ENCODE measurements around the gene LEFTY2.
"Not testable (repeated sequence)": the region's sequence is repeated elsewhere in the genome, so short reads cannot be mapped to it uniquely, and the experiment has no call there.

The LEFTY2 gene

GRCh38 chr1:225950905-225951497 lies 10.0 kb upstream of the LEFTY2 start:
- no peak for FAIRE-seq

GRCh38 chr1:225949041-225949440 lies 8.0 kb upstream of the LEFTY2 start:
- no peak for FAIRE-seq

- FAIRE-seq, result no peak
Observed at GRCh38 chr1:225946803-225947202, 5.8 kb upstream of the LEFTY2 start.

- FAIRE-seq, result no peak
Observed at GRCh38 chr1:225946082-225946620, 5.1 kb upstream of the LEFTY2 start.

GRCh38 chr1:225945564-225945963 lies 4.5 kb upstream of the LEFTY2 start:
- FAIRE-seq, result no peak

- no peak for FAIRE-seq
Observed at GRCh38 chr1:225944951-225945350, 3.9 kb upstream of the LEFTY2 start.

GRCh38 chr1:225944387-225944786 lies 3.4 kb upstream of the LEFTY2 start:
- no peak for FAIRE-seq

GRCh38 chr1:225943582-225943981 lies 2.6 kb upstream of the LEFTY2 start:
- FAIRE-seq, result no peak

- no peak for FAIRE-seq
Observed at GRCh38 chr1:225942574-225942973, 1.6 kb upstream of the LEFTY2 start.

- no peak for FAIRE-seq
Observed at GRCh38 chr1:225941942-225942222, 862 bp upstream of the LEFTY2 start.

- FAIRE-seq, result no peak
Observed at GRCh38 chr1:225940385-225941151, 452 bp downstream of the LEFTY2 start.

- FAIRE-seq, result not testable (repeated sequence)
Observed at GRCh38 chr1:225939939-225940310, 1.1 kb downstream of the LEFTY2 start.

- FAIRE-seq, result not testable (repeated sequence)
Observed at GRCh38 chr1:225939097-225939938, 1.7 kb downstream of the LEFTY2 start.

GRCh38 chr1:225937048-225937968 lies 3.7 kb downstream of the LEFTY2 start:
- no peak for FAIRE-seq

- FAIRE-seq, result no peak
Observed at GRCh38 chr1:225936523-225936922, 4.5 kb downstream of the LEFTY2 start.

- FAIRE-seq, result not testable (repeated sequence)
Observed at GRCh38 chr1:225936086-225936485, 4.9 kb downstream of the LEFTY2 start.

- no peak for FAIRE-seq
Observed at GRCh38 chr1:225934711-225935110, 6.3 kb downstream of the LEFTY2 start.

GRCh38 chr1:225933072-225933471 lies 7.9 kb downstream of the LEFTY2 start:
- no peak for FAIRE-seq

GRCh38 chr1:225931270-225932136 lies 9.5 kb downstream of the LEFTY2 start:
- no peak for FAIRE-seq

- FAIRE-seq, result no peak
Observed at GRCh38 chr1:225930566-225930965, 10.5 kb downstream of the LEFTY2 start.

- FAIRE-seq, result not testable (repeated sequence)
Observed at GRCh38 chr1:225929462-225929861, 11.6 kb downstream of the LEFTY2 start.

Data from endometrium (tissue), 2 donors.